Smooth muscle cell of the brain vasculature (primary cell): Measurements from ENCODE around the gene DFFA.
A peak's percentile ranks its signal among the peaks of the same experiment; 100 is the strongest.

Experiments
- DNase-seq: peaks from one replicate; pipeline ENCODE4 v3.0.0-alpha.2; 2012; ENCODE audit warnings: low read depth, low spot score

DFFA gene, protein sequence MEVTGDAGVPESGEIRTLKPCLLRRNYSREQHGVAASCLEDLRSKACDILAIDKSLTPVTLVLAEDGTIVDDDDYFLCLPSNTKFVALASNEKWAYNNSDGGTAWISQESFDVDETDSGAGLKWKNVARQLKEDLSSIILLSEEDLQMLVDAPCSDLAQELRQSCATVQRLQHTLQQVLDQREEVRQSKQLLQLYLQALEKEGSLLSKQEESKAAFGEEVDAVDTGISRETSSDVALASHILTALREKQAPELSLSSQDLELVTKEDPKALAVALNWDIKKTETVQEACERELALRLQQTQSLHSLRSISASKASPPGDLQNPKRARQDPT

DNA sequence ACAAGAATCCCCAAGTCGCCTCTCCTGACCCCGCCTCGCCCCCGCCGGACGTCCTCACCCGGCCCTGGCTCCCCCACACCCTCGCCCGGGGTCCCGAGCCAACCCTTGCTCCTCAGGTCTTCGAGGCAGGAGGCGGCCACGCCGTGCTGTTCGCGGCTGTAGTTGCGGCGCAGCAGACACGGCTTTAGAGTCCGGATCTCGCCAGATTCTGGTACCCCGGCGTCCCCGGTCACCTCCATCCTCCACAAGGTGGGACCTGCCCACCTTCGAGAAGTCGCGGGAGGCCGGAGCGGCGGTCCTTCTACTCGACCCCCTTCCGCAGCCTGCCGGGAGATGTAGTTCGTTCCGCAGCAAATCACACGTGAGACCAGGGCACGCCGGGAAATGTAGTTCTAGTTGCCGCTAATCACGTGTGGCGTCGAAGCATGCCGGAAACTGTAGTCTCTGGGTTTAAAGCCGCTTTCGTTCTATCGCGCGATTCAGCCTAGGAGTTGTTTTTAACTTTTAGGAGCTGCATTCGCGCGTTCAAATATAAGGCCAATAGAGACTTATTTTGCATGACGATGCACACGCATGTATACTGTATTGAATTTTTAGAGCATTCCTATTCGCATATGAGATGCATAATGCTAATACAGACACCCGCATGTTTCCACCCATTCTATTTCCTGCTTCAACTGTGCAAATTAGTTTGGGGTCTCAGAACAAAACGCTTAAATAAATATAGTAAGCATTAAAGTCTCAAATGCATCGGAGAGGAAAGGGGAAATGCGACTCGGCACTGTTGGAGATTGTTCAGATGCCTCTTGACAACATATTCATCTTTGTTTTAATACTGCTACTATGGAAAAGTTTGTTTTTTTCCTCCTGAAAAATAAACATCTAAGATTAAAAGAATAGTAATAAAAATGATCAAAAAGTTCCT, at the start of gene DFFA:
DFFA (minus strand) TSS at position 310 of the 925 bp plus-strand sequence; CDS start at position 239, 71 bp downstream.
- DNase-seq, result peak; percentile 86

DNA sequence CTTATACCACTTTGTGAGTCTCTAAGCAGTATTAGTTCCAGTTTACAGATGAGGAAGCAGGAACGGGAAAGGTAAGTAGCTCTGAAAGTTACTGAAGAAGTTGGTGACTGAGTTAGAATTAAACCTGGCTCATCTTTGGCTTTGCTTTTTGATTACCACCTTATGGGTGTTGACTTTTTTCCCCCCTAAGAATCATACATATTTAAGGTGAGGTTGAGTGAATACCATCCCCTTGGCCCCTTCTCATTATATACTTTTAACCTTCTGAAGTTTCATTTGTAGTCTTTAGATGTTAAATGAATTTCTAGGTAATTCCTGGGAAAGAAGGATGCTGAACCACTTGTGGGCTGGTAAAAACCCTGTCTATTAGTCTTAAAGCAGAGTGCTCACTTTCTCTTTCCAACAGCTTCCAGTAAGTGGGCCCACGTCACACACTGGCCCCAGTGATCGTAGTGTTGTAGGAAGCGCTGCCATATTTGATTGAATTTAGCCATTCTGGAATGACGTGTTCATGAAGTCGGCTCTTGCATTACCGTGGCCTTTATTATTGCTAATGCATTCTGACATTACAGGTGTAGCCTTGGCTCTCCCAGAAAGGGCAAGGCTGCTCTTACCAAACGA, 49.3 kb upstream of the DFFA start:
- DNase-seq, result no peak

DNA sequence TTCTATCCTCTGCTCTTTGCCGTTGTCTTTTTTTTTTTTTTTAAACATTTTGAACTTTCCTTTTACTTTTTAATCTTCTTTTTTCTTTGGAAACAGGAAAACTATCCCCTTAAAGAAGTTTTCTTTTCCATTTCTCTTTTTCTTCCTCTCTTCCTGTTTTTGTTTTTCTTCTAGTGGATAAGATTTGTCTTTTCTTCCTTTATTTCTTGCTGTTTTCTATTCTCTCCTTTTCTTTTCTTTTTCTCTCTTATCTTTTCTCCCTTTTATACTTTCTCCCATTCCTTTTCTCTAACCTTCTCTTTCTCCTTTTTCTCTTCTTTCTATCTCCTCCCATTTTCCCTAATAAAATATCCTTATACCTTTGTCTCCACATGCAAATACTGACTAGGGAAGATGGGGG, 48.6 kb upstream of the DFFA start:
- DNase-seq, result no peak

DNA sequence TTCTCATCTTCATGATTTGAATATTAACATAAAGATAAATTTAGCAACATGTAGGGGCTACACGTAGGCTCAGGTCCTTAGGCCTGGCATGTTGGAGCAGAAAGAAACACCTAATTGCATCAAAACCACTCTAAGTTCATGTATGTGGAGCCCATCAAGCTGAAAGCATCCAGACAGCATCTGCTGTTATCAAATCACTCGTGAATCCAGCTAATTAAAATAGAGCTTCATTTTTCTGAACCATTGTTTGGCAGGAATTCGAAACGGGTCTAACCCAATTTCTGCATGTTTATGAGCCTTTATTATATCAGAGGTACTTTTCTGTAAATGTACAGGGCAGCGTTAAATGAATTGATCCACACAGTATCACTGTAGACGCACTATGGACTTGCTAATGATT, 48.2 kb upstream of the DFFA start:
- no peak for DNase-seq

DNA sequence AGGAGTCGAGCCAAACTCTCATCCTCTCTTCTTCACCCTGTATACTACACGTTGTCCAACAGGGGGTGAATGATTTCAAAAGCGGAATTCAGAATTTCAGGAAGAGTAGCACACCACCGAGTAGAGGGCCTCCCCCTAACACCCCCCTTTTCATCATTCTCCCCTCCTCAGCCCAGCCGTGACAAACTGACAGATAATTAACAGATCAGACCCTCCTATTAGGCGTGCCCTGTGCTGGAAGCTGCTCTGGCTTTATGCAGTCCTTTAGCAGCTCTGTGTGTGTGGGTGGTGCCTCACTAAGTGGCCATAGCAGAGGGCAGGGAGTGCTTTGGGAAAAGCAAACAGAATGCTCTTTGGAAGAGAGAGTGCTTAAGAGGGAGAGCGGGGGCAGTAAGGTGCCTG, 46.7 kb upstream of the DFFA start:
- DNase-seq, result no peak

DNA sequence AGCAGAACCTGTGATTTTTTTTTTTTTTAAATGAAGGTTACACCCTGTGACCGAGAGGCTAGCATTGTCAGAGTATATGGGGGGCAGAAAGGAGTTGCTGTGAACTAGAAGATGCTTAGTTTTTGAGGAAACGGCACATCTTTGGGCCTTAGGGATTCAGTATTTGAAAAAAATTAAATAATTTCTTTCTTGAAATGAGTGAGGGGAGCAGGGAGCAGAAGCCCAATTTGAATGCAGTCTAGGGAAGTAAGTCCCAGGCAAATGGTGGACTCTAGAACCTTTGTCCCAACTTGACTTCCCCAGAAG, 45.3 kb upstream of the DFFA start:
- no peak for DNase-seq

DNA sequence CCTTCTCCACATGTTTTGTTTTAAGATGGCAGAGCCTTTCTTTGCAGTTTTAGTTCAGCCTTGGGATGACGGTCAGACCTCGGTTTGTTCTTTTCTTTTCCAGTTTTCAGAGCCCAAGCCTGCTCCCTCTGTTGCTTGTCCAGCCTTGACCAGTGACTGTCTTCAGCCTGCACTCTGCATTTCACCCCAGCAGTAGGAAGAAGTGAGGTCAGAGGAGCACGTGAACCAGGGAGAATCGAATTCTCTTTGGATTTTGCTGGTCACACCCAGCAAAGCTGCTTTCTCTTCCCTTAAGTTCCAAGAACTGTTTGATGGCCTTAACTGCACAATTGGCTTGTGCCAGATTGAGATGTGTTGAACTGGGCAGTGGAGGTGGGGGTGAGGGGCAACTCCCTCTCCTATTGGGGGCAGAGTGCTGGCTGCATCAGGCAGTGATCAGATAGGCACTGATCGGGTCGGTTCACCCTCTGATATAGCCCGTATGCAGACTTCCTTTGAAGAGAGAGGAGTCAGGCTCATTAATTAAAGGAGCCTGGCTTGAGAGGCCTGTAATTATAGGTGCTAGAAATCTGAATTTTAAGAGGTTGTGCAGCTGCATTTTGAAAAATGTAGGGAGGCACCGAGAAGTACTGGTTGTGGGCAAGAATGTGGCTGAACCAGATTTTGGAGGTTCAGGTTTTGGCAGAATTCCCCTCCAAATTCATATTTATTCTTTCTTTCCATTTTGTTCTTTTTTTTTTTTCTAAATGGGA, 44.8 kb upstream of the DFFA start:
- DNase-seq, result no peak

DNA sequence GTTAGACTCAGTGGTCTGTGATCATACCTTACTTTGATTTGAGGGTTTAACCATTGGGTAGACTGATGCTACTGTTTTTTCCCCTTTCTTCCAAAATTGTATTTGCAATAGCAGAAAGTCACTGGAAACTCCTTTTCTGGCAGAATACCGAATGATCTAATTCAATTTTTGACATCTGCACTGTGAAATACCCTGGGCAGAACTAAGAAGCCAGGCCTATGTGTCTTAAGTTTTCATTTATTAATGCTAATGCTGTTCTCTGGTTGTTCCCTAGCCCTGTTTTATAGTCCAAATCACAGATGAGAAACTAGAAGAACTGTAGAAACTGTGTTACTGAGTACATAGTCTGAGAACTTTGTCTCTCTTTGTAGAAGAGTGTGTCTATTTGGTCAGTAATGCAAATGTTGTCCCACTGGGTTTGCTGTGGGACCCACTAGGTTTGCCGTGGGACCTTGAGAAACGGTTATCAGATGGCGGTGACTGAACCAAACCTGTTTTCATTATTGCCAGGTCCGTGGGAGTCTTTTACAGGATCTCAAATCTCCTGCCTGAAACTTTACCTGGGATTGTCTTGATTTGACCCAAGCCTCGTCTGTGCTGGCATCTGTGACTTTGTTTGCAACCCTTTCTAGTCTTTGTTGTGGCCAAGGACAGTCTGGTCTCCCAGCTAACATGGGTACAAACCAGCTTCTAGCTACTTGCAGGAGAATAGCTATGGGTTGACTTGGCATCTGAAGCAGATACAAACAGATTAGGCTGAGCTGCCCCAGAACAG, 43.8 kb upstream of the DFFA start:
- no peak for DNase-seq

DNA sequence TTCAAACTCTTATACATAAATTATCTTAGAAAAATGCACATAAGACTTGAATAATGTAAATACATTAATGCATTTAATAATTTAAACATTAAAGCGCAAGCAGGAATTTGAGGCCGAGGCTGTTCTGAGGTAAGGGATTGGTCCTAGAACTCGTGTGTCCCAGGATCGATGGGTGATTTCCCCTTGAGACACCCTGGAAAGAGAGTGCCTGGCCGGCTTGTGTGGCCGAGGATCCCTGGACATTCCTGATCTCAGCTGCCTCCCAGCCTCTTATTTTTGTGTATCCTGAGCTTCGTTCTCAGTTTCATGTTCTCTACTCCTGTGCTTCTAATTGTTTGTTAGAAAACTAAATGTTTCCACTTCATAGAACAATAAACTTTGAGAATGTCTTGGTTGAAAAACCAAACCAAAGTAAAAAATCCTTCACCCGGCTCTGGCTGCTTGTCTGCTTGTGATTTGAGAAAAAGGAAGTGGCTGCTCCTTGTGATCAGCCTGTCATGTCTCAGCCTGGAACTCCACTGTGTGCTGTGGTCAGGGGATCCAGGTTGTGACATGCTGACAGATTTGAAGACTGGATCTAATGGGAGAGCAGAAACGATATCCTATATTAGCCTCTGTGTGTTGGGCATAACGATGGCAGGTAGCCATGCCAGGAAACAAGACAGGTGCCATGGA, 43.1 kb upstream of the DFFA start:
- no peak for DNase-seq

DNA sequence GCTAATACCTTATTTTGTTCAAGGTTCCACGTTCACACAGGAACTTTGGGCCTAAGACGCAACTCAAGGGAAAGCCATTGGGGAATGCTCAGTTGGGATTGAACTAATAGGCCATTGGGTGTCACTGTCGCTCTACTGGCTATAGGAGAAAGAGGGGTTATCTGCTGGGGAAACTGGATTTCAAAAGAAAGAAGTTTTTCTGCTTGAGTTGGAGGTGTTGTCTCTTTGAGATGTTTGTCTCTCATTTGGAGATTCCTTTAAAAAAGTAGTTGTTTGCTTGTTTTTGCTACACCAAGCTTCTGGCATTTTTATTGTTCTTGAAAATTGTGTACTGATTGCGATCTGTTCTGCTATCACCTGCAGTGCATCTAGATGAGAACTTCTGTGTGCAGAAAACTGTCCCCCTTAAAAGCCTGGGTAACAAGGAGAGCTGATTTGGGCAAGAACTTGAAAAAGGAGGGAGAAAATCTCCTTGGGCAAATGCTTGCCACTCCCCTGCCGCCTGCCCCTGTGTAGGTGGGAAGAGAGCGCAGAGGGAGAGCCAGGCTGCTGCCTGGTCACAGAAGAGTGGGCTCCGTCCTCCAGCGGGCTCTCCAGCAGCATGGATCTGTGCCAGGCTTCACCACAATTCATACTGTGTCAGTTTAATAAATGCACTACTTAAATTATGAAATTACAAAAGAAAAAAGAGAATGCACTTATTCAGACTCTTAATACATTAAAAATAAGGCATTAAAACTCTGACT, 42.3 kb upstream of the DFFA start:
- DNase-seq, result no peak

DNA sequence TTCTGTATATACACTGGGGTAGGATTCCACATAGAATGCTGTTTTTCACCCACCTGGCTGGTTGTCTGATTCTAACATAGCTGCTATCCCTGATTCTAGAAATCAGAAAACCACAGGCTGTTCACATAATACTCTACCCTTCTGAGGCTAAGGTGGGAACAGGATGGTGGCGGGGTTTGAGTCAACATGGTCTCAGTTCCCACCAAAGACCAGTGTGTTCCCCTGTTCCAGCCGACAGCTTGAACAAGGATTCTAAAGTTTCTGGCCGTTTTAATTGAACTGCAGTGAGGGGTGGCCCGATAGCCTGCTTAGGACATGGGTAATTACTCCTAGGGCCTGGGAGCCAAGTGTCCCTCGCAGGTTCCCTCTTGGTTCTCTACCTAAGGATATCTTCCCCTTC, 40.9 kb upstream of the DFFA start:
- DNase-seq, result no peak

DNA sequence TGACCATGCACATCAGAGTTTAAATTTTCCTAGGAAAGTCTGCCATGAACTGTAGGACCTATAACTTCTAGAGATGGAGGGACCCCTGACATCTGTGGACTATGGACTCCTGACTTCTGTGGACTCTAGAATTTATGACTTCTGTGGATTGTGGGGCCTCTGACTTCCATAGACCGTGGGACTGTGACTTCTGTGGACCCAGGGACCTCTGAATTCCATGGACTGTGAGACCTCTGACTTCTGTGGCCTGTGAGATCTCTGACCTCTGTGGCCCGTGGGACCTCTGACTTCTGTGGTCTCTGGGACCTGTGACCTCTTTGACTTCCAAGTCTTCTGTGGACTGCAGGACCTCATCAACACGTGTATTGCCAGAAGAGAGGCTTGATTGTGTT, 39.2 kb upstream of the DFFA start:
- no peak for DNase-seq

DNA sequence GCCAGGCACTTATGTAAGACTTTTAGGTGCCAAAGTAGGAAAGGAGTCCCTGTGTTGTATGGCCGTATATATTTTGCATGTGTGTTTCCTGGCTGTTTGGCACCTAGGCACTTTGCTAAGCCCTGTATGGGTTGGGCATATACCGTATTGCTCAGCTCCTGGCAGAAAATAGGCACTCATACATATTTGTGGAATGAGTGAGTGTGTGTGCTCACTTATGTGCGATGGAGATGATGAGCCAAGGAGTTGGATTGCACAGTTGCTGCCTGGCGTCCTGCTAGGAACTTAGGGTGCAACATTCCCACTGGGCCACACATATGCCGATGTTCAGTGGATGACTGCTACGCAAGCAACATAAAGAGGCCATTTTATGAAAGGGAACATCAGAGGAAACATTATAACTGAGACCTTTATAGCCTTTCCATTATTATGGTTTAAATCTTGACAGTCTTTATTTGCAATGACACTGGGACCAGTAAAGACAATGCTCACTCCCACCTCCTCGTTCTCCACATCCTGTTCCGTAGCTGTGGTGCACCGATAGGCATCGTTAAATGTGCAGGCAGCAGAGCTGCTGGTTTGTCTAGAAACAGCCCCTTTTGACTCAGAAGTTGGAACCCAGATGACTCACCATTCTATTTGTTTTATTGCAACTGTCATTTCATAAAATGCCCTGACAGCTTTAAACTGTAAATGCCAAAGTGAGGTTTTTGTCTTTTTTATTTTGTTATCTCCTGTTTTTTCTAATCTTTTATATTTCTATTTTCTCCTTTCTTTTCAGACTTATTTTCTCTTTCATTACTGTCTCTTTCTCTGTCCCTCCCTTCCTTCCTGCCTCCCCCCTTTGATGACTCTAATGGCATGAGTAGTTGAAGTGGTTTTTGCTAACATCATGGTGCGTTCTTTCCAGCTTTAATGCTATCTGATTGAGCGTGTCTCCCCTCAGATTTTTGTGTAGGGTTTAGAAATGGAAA, 38.5 kb upstream of the DFFA start:
- DNase-seq, result no peak

DNA sequence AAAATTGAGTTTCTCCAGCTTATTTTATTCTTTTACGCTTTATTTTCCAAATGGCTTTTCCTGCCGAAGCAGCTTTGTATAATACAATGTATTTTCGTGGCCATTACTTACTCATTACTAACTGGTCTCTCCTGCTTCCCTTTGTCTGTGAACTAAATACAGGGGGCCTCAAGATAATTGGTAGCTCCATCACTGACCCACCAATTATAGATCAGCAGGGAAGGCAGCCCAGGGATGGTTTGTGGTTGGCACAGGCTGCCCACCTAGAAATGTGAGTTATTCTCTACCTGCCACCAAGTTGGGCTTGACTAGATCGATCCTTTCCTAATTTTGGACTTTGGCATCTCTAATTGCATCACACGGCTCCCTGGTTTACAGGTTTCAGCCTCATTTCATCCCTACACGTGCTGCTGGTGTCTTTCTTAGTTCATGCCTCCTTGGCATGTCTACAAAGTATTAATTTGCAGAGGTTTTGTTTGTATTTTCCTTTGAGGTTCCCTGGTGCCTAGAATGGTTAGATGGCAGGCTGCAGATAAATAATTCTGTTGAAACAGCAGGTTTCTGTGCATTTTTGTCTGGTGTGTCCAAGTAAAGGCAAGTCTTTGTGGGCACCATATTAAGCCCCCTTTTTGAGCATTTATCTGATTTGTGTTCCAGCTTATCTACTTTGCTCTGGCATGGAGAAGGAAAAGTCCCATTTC, 37.6 kb upstream of the DFFA start:
- no peak for DNase-seq

DNA sequence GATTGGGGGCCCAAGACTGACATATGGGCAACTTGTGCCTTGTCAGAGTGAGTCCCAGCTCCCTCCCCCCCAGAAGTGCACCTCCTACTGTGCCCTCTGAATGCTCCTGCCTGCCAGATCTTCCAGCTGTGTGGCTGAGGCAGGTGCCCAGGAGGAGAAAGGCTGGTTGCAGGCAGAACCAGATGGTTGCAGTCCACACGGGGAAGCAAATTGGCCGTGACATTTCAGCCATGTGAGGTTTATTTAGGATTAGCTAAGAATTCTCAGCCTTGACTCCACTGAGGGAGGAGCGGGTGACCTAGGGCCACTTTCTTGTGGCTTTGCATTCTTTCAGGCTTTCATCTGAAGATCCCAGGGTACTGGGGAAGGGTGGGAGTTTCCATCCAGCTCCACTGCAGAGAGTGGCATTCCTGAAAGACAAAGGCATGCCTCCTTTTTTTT, 36.2 kb upstream of the DFFA start:
- DNase-seq, result no peak

DNA sequence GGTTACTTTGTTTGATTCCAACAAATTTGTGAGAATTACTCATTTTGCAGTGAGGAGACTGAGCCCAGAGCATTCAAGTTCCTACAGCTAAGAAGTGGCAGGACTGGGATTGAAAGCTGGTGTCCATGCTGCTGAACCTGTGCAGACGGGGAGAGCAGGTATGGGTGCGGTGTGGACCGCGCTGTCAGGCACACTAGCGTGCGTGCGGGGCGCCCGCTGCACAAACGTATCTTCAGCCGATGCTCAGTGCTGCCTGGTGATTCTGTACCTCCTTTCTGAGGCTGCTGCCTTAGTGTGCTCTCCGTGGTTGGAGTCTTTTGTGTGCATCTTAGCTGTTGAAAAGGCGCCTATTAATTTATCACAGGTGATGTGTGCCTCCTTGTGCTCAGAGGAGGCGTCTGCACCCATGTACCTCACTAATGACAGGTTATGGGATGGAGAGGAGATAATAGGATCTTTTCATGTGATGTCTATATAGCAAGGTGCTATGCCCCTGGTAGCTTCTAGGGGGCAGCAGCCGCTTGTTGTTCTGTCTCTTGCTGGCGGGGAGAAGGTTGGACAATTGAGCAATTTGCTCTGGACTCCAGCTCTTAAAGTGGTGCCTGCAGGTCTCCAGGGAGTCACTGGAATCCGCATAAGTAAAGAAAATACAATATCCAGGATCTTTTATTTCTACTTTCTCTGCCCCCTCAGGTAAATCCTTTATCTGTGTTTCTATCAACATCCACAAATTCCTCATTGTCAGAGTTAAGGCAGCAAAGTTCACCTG, 35.0 kb upstream of the DFFA start:
- no peak for DNase-seq

DNA sequence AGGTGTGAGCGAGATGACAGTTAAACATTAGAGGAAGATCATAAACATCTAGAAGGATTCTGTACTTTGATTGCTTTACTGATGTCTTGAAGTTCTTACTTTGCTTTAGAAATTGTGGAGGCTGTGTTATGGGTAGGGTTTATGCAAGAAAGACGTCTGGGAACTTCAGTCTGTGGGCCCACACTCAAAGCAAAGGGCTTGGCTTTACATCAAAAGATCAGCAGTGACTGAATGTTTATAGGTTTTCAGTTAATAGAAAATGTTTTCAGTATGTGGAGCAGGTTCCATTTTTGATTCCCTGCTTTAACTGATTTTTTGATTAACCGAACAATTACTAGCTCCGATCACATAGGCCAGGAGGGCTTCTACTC, 34.3 kb upstream of the DFFA start:
- no peak for DNase-seq
